Renal cortical epithelial cell (primary cell): ENCODE data around the gene MVB12B. TPM values are rescaled to one million over a fixed set of nuclear protein-coding genes. Genes with fewer than 3 reads are reported as not detected.

Experiments
- DNase-seq: peaks from one replicate; pipeline ENCODE4 v3.0.0-alpha.2; 2011; ENCODE audit warnings: low read depth
- total RNA-seq: library from RNA; depleted of rRNA; stranded (reverse); fragments of >200 nt; gene quantifications from 2 replicates; pipeline ENCODE4 v1.2.3, GENCODE V29; 2014

Gene MVB12B
- total RNA-seq, 1 donor from 2014 or later, result 5.3 TPM

- DNase-seq, result no peak
Measured at GRCh38 chr9:126383406-126384046, 56.9 kb downstream of the MVB12B start.

GRCh38 chr9:126384926-126385325 is 58.3 kb downstream of the MVB12B start:
- DNase-seq, result no peak

- DNase-seq, result peak; percentile 8
Measured at GRCh38 chr9:126386088-126386487, 59.5 kb downstream of the MVB12B start.

- no peak for DNase-seq
Measured at GRCh38 chr9:126386776-126387175, 60.1 kb downstream of the MVB12B start.

- no peak for DNase-seq
Measured at GRCh38 chr9:126388964-126389708, 62.5 kb downstream of the MVB12B start.

GRCh38 chr9:126389992-126390391 is 63.4 kb downstream of the MVB12B start:
- no peak for DNase-seq

GRCh38 chr9:126390923-126391322 is 64.3 kb downstream of the MVB12B start:
- DNase-seq, result no peak

- DNase-seq, result no peak
Measured at GRCh38 chr9:126391713-126392661, 65.4 kb downstream of the MVB12B start.

- DNase-seq, result no peak
Measured at GRCh38 chr9:126392662-126393371, 66.2 kb downstream of the MVB12B start.

- DNase-seq, result peak; percentile 17
Measured at GRCh38 chr9:126393876-126394275, 67.2 kb downstream of the MVB12B start.

GRCh38 chr9:126394802-126395201 is 68.2 kb downstream of the MVB12B start:
- no peak for DNase-seq

- DNase-seq, result peak; percentile 80
Measured at GRCh38 chr9:126395439-126396212, 69.0 kb downstream of the MVB12B start.

- no peak for DNase-seq
Measured at GRCh38 chr9:126397056-126397455, 70.4 kb downstream of the MVB12B start.

- DNase-seq, result peak; percentile 16
Measured at GRCh38 chr9:126398403-126399058, 71.9 kb downstream of the MVB12B start.

GRCh38 chr9:126399251-126399650 is 72.6 kb downstream of the MVB12B start:
- no peak for DNase-seq

- DNase-seq, result no peak
Measured at GRCh38 chr9:126399789-126400188, 73.2 kb downstream of the MVB12B start.

GRCh38 chr9:126400571-126400970 is 73.9 kb downstream of the MVB12B start:
- DNase-seq, result no peak

- DNase-seq, result no peak
Measured at GRCh38 chr9:126401107-126401506, 74.5 kb downstream of the MVB12B start.

GRCh38 chr9:126401581-126401980 is 75.0 kb downstream of the MVB12B start:
- DNase-seq, result no peak

GRCh38 chr9:126403397-126403796 is 76.8 kb downstream of the MVB12B start:
- DNase-seq, result no peak
